Stimulated activated CD4-positive, alpha-beta T cell treated with anti-CD3 and anti-CD28 coated beads, TNF-alpha, amount 100 ng/mL, for 4 hours (primary cell): ENCODE results near the gene TSPEAR.
"Not testable (repeated sequence)": the region's sequence is repeated elsewhere in the genome, so short reads cannot be mapped to it uniquely, and the experiment has no call there.

ENCODE experiments used
- DNase-seq, 3 experiments: peaks; one replicate each; pipeline ENCODE4 v3.0.0-alpha.2; 2020; ENCODE audit warnings: low read depth in 3 of 3

TSPEAR gene

GRCh38 chr21:44589094-44589493 is 122.3 kb downstream of the TSPEAR start:
- DNase-seq = no peak

- no peak for DNase-seq
Observed at GRCh38 chr21:44585892-44586291, 125.5 kb downstream of the TSPEAR start.

- DNase-seq = peak in 1 of 3 experiments; percentile 13
Observed at GRCh38 chr21:44583800-44584147, 127.6 kb downstream of the TSPEAR start.

GRCh38 chr21:44583089-44583799 is 128.1 kb downstream of the TSPEAR start:
- DNase-seq = no peak

GRCh38 chr21:44582055-44582454 is 129.3 kb downstream of the TSPEAR start:
- no peak for DNase-seq

- DNase-seq = no peak
Observed at GRCh38 chr21:44581158-44581557, 130.2 kb downstream of the TSPEAR start.

GRCh38 chr21:44580231-44580821 is 131.0 kb downstream of the TSPEAR start, which contains the start of gene KRTAP10-5:
Gene KRTAP10-5 (minus strand): TSS chr21:44580604. CDS start chr21:44580578, 26 bp downstream.
- DNase-seq = not testable (repeated sequence)

- DNase-seq = no peak
Observed at GRCh38 chr21:44579833-44580144, 131.6 kb downstream of the TSPEAR start.

GRCh38 chr21:44579056-44579832 is 132.1 kb downstream of the TSPEAR start:
- DNase-seq = no peak

- DNase-seq = no peak
Observed at GRCh38 chr21:44578371-44579055, 132.9 kb downstream of the TSPEAR start.

GRCh38 chr21:44576025-44576420 is 135.3 kb downstream of the TSPEAR start:
- DNase-seq = no peak

GRCh38 chr21:44575307-44576024 is 135.9 kb downstream of the TSPEAR start:
- DNase-seq = no peak

- no peak for DNase-seq
Observed at GRCh38 chr21:44574457-44575306, 136.7 kb downstream of the TSPEAR start.

- DNase-seq = not testable (repeated sequence)
Observed at GRCh38 chr21:44573630-44574456, 137.5 kb downstream of the TSPEAR start, which contains the start of gene KRTAP10-4. Gene KRTAP10-4 (plus strand): TSS chr21:44573729. CDS start chr21:44573759, 30 bp downstream.

GRCh38 chr21:44572959-44573583 is 138.3 kb downstream of the TSPEAR start:
- DNase-seq = no peak

- no peak for DNase-seq
Observed at GRCh38 chr21:44571844-44572782, 139.3 kb downstream of the TSPEAR start.

- no peak for DNase-seq
Observed at GRCh38 chr21:44571296-44571695, 140.1 kb downstream of the TSPEAR start.
